PFSK-1 (cell line): Measurements from ENCODE around the gene EWSR1.
A peak's percentile ranks its signal among the peaks of the same experiment; 100 is the strongest.

ENCODE experiments used
- FOXP2 ChIP-seq: optimal IDR thresholded peaks from 2 replicates; pipeline ENCODE3; 2011; ENCODE audit warnings: borderline replicate concordance, control low read depth, inconsistent platforms; ENCODE audit not compliant: insufficient read depth; ENCODE audit errors: extremely low read length, extremely low read depth
- POLR2AphosphoS5 ChIP-seq: IDR thresholded peaks from 2 replicates; pipeline ENCODE4 v1.6.1; 2012; ENCODE audit warnings: low read depth, mild to moderate bottlenecking, control low read depth, low read length, moderate library complexity
- SIN3A ChIP-seq: IDR thresholded peaks from 2 replicates; pipeline ENCODE4 v1.6.1; 2012; ENCODE audit warnings: mild to moderate bottlenecking, low read length, moderate library complexity, borderline replicate concordance; ENCODE audit not compliant: insufficient read depth
- TAF1 ChIP-seq: IDR thresholded peaks from 2 replicates; pipeline ENCODE4 v1.6.1; 2012; ENCODE audit warnings: low read length, control low read depth, borderline replicate concordance; ENCODE audit not compliant: insufficient read depth
- TF ChIP-seq, protein P1 (sequence below), 2 experiments: IDR thresholded peaks; 2 replicates each; pipeline versions ENCODE4 v1.6.1 to v1.8.0; 2011 to 2012; ENCODE audit warnings: low read depth in 2 of 2, low read length in 2 of 2, control low read depth in 1 of 2, inconsistent platforms in 1 of 2, mild to moderate bottlenecking in 1 of 2, moderate library complexity in 1 of 2; ENCODE audit not compliant: insufficient read depth in 1 of 2

EWSR1 gene

GRCh38 chr22:29306835-29307595 is 38.9 kb downstream of the EWSR1 start:
- no peak for TF ChIP-seq TAF1
- TF ChIP-seq SIN3A, result 0 out of 2 replicates have a peak, but pooled peaks have one; percentile 13
- TF ChIP-seq FOXP2, result peak; percentile 34
- TF ChIP-seq POLR2AphosphoS5, result no peak
- TF ChIP-seq, protein P1, sequence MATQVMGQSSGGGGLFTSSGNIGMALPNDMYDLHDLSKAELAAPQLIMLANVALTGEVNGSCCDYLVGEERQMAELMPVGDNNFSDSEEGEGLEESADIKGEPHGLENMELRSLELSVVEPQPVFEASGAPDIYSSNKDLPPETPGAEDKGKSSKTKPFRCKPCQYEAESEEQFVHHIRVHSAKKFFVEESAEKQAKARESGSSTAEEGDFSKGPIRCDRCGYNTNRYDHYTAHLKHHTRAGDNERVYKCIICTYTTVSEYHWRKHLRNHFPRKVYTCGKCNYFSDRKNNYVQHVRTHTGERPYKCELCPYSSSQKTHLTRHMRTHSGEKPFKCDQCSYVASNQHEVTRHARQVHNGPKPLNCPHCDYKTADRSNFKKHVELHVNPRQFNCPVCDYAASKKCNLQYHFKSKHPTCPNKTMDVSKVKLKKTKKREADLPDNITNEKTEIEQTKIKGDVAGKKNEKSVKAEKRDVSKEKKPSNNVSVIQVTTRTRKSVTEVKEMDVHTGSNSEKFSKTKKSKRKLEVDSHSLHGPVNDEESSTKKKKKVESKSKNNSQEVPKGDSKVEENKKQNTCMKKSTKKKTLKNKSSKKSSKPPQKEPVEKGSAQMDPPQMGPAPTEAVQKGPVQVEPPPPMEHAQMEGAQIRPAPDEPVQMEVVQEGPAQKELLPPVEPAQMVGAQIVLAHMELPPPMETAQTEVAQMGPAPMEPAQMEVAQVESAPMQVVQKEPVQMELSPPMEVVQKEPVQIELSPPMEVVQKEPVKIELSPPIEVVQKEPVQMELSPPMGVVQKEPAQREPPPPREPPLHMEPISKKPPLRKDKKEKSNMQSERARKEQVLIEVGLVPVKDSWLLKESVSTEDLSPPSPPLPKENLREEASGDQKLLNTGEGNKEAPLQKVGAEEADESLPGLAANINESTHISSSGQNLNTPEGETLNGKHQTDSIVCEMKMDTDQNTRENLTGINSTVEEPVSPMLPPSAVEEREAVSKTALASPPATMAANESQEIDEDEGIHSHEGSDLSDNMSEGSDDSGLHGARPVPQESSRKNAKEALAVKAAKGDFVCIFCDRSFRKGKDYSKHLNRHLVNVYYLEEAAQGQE (IDR thresholded peaks at IDR 0.05; ENCODE audit: insufficient read depth in 1 of 2, low read depth in 2 of 2, low read length in 2 of 2), result no peak

GRCh38 chr22:29307596-29308147 is 39.6 kb downstream of the EWSR1 start:
- TF ChIP-seq, protein P1 (IDR thresholded peaks at IDR 0.05; ENCODE audit: insufficient read depth in 1 of 2, low read depth in 2 of 2, low read length in 2 of 2), result no peak
- TF ChIP-seq POLR2AphosphoS5 (no peak), FOXP2 (no peak), SIN3A (no peak), TAF1 (no peak)

- TF ChIP-seq SIN3A (no peak), POLR2AphosphoS5 (no peak)
Measured at GRCh38 chr22:29308148-29308790, 40.2 kb downstream of the EWSR1 start.

DNA sequence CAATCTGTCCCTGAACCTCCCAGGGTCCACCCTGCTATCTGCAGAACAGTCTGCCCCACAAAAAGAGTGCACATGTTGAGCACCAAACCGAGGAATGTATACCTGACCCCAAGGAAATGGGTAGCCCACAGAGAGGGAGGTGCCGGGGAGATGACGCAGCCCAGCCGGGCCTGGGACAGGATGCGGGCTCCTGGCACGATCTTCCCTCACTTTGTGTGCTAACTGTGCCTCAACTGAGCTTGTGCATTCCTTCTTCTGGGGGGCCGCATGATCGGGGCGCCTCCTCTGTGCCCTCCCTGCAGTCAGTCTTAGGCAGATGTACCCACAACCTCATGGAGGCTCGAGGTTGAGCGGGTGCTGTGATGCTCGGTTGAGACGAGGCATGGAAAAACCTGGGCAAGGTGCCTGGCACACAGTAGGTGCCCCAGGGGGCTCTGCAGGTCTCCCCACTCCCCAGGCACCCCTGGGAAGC is 40.8 kb downstream of the EWSR1 start:
- TF ChIP-seq TAF1 (no peak), FOXP2 (no peak), POLR2AphosphoS5 (no peak), SIN3A (no peak)
- TF ChIP-seq, protein P1 (IDR thresholded peaks at IDR 0.05; ENCODE audit: insufficient read depth in 1 of 2, low read depth in 2 of 2, low read length in 2 of 2), result no peak

- TF ChIP-seq TAF1 (no peak), SIN3A (no peak), FOXP2 (no peak), POLR2AphosphoS5 (no peak)
- TF ChIP-seq, protein P1 (IDR thresholded peaks at IDR 0.05; ENCODE audit: insufficient read depth in 1 of 2, low read depth in 2 of 2, low read length in 2 of 2), result no peak
Measured at GRCh38 chr22:29309332-29310064, 41.4 kb downstream of the EWSR1 start.
